Measurements from ENCODE around the gene MINK1.

DNA sequence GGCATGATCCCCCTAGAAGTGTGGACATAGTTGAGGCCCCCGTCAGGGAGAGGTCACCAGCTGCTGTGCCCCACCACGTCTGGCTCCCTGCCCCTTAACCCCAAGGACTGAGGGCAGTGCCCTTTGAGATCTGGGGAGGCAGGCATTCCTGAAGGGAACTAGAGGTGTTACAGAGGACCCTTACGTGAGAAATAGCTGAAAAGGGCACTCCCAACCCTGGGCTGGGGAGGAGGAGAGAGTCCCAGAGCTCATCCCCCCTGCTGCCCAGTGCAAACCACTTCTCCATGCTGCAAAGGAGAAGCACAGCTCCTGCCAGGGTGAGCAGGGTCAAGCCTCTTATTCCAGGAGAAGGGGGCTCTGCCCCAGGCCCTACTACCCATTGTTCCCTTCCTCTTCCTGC, 10.3 kb upstream of the MINK1 start:
- TF ChIP-seq, protein P1, sequence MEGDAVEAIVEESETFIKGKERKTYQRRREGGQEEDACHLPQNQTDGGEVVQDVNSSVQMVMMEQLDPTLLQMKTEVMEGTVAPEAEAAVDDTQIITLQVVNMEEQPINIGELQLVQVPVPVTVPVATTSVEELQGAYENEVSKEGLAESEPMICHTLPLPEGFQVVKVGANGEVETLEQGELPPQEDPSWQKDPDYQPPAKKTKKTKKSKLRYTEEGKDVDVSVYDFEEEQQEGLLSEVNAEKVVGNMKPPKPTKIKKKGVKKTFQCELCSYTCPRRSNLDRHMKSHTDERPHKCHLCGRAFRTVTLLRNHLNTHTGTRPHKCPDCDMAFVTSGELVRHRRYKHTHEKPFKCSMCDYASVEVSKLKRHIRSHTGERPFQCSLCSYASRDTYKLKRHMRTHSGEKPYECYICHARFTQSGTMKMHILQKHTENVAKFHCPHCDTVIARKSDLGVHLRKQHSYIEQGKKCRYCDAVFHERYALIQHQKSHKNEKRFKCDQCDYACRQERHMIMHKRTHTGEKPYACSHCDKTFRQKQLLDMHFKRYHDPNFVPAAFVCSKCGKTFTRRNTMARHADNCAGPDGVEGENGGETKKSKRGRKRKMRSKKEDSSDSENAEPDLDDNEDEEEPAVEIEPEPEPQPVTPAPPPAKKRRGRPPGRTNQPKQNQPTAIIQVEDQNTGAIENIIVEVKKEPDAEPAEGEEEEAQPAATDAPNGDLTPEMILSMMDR (IDR thresholded peaks at IDR 0.05; ENCODE audit: insufficient read depth, low read length): no peak
- TF ChIP-seq GABPA (IDR thresholded peaks at IDR 0.05; ENCODE audit: low read depth): no peak
- TF ChIP-seq POLR2AphosphoS5 (IDR thresholded peaks at IDR 0.05; ENCODE audit: low read depth): no peak
- TF ChIP-seq, protein P2, sequence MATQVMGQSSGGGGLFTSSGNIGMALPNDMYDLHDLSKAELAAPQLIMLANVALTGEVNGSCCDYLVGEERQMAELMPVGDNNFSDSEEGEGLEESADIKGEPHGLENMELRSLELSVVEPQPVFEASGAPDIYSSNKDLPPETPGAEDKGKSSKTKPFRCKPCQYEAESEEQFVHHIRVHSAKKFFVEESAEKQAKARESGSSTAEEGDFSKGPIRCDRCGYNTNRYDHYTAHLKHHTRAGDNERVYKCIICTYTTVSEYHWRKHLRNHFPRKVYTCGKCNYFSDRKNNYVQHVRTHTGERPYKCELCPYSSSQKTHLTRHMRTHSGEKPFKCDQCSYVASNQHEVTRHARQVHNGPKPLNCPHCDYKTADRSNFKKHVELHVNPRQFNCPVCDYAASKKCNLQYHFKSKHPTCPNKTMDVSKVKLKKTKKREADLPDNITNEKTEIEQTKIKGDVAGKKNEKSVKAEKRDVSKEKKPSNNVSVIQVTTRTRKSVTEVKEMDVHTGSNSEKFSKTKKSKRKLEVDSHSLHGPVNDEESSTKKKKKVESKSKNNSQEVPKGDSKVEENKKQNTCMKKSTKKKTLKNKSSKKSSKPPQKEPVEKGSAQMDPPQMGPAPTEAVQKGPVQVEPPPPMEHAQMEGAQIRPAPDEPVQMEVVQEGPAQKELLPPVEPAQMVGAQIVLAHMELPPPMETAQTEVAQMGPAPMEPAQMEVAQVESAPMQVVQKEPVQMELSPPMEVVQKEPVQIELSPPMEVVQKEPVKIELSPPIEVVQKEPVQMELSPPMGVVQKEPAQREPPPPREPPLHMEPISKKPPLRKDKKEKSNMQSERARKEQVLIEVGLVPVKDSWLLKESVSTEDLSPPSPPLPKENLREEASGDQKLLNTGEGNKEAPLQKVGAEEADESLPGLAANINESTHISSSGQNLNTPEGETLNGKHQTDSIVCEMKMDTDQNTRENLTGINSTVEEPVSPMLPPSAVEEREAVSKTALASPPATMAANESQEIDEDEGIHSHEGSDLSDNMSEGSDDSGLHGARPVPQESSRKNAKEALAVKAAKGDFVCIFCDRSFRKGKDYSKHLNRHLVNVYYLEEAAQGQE (IDR thresholded peaks at IDR 0.05; ENCODE audit: insufficient replicate concordance, low read depth): no peak
